Keratinocyte (primary cell): ENCODE results near the gene ATXN7. TPM values are rescaled to one million over a fixed set of nuclear protein-coding genes. Genes with fewer than 3 reads are reported as not detected.

Experiments
- DNase-seq: peaks from one replicate; pipeline ENCODE4 v3.0.0-alpha.2; 2011; ENCODE audit warnings: low read depth, missing footprints, low spot score
- FAIRE-seq: peaks from 2 replicates; lab custom pipeline; 2011; peaks lifted over from hg19 to GRCh38; lab: Jason Lieb, UNC
- H2AFZ ChIP-seq: 2 replicates; pipeline ENCODE4 v1.6.0; 2012; ENCODE audit warnings: low read length, control low read depth, inconsistent platforms; ENCODE audit not compliant: control insufficient read depth
- H3K27ac ChIP-seq: 2 replicates; pipeline ENCODE4 v1.5.1; 2011; ENCODE audit warnings: low read length; ENCODE audit not compliant: control insufficient read depth, insufficient read depth
- H3K27me3 ChIP-seq: 3 replicates; pipeline ENCODE4 v1.6.0; 2011; ENCODE audit warnings: low read length; ENCODE audit not compliant: control insufficient read depth, insufficient read depth; ENCODE audit errors: extremely low read depth
- H3K36me3 ChIP-seq, 2 experiments: 2 replicates in 1 of 2; 3 replicates in 1 of 2; pipeline ENCODE4 v1.5.1; 2011; ENCODE audit warnings: low read length in 2 of 2, mild to moderate bottlenecking in 1 of 2; ENCODE audit not compliant: control insufficient read depth in 2 of 2, insufficient read depth in 2 of 2; ENCODE audit errors: extremely low read depth in 1 of 2
- H3K4me1 ChIP-seq: 3 replicates; pipeline ENCODE4 v1.5.1; 2011; ENCODE audit warnings: low read length; ENCODE audit not compliant: control insufficient read depth, insufficient read depth; ENCODE audit errors: extremely low read depth
- H3K4me2 ChIP-seq: 3 replicates; pipeline ENCODE4 v1.6.0; 2011; ENCODE audit warnings: low read depth, low read length; ENCODE audit not compliant: control insufficient read depth, insufficient read depth; ENCODE audit errors: extremely low read depth
- H3K4me3 ChIP-seq, 3 experiments: fragments of 200-600 bp in 1 of 3; sonication (generic) in 1 of 3; 2 replicates in 2 of 3; 3 replicates in 1 of 3; pipeline ENCODE4 v1.5.1; 2011 to 2016; ENCODE audit warnings: low read length in 3 of 3, mild to moderate bottlenecking in 3 of 3, control low read depth in 2 of 3, inconsistent platforms in 1 of 3, low read depth in 1 of 3, mixed read lengths in 1 of 3, mixed run types in 1 of 3, moderate library complexity in 1 of 3; ENCODE audit not compliant: control insufficient read depth in 2 of 3, insufficient read depth in 2 of 3; ENCODE audit errors: extremely low read depth in 1 of 3
- H3K79me2 ChIP-seq: 2 replicates; pipeline ENCODE4 v1.6.0; 2012; ENCODE audit warnings: low read length; ENCODE audit not compliant: control insufficient read depth, insufficient read depth
- H3K9ac ChIP-seq: 3 replicates; pipeline ENCODE4 v1.6.0; 2011; ENCODE audit warnings: low read length; ENCODE audit not compliant: control insufficient read depth, insufficient read depth; ENCODE audit errors: extremely low read depth
- H3K9me1 ChIP-seq: 3 replicates; pipeline ENCODE4 v1.6.0; 2011; ENCODE audit warnings: low read length; ENCODE audit not compliant: control insufficient read depth, insufficient read depth; ENCODE audit errors: extremely low read depth
- H3K9me3 ChIP-seq: 2 replicates; pipeline ENCODE4 v1.5.1; 2012; ENCODE audit warnings: low read depth, low read length; ENCODE audit not compliant: control insufficient read depth
- H4K20me1 ChIP-seq: 3 replicates; pipeline ENCODE4 v1.6.0; 2011; ENCODE audit warnings: low read length; ENCODE audit not compliant: control insufficient read depth, insufficient read depth; ENCODE audit errors: extremely low read depth
- CTCF ChIP-seq, 3 experiments: IDR thresholded peaks in 1 of 3; conservative IDR thresholded peaks in 1 of 3; optimal IDR thresholded peaks in 1 of 3; 2 replicates in 2 of 3; 3 replicates in 1 of 3; pipeline versions ENCODE3 to v1.5.1; 2011; ENCODE audit warnings: low read length in 3 of 3, mild to moderate bottlenecking in 3 of 3, moderate library complexity in 2 of 3, control low read depth in 1 of 3, inconsistent platforms in 1 of 3; ENCODE audit not compliant: insufficient read depth in 2 of 3; ENCODE audit errors: extremely low read depth in 1 of 3
- EZH2 ChIP-seq: IDR thresholded peaks from one replicate; pipeline ENCODE4 v1.6.1; 2012; ENCODE audit warnings: inconsistent platforms, mild to moderate bottlenecking, low read length, moderate library complexity
- dilution Hi-C: fragments of 300-500 bp; cut with MboI; formaldehyde crosslinking; loops from one replicate; pipeline ENCODE4 v1.7.0; 2020; ENCODE audit warnings: low sequenced_read_pairs; ENCODE audit not compliant: extremely low pct_ligation_motif_present
- polyA plus RNA-seq, 5 experiments: library from polyadenylated mRNA; depleted of rRNA in 3 of 5; stranded (reverse) in 3 of 5; stranded (forward) in 1 of 5; unstranded in 1 of 5; fragments of >200 nt; gene quantifications; 1 replicate in 1 of 5; 2 replicates in 3 of 5; 3 replicates in 1 of 5; pipeline versions ENCODE4 v1.2.1 to v1.2.3, GENCODE V29; 2011 to 2012; ENCODE audit warnings: missing spikeins in 2 of 5, low read depth in 1 of 5, low replicate concordance in 1 of 5

Gene ATXN7
- polyA plus RNA-seq, 1 donor (not counting 4 experiments of a cell fraction or from before 2014, with no cell fraction given), result 8.8 TPM

- Histone ChIP-seq H3K9me3 (no peaks in the 10 kb centered on the region), H3K27me3 (no peaks in the 10 kb centered on the region), H3K9me1 (peaks cover 2% of the 10 kb centered on the region), H3K79me2 (peaks cover 7% of the 10 kb centered on the region), H4K20me1 (no peaks in the 10 kb centered on the region), H3K27ac (no peak overlapping the region), H3K9ac (no peak overlapping the region), H3K4me1 (peaks cover 12% of the 10 kb centered on the region), H2AFZ (no peak overlapping the region), H3K36me3 (no peaks in the 10 kb centered on the region), H3K4me3 (no peak overlapping the region), H3K4me2 (no peak overlapping the region)
- dilution Hi-C loops, result no loop called here
- DNase-seq (no peak), FAIRE-seq (peak; percentile 77)
- TF ChIP-seq EZH2 (no peak), CTCF (optimal IDR thresholded peaks at IDR 0.05 in 1 of 3, IDR thresholded peaks at IDR 0.05 in 1 of 3, conservative IDR thresholded peaks at IDR 0.05 in 1 of 3; ENCODE audit: extremely low read depth in 1 of 3, insufficient read depth in 2 of 3, low read length in 3 of 3) (no peak)
These were observed 42.3 kb downstream of the ATXN7 start for GRCh38 chr3:63905731-63906620.

- dilution Hi-C loops, result no loop called here
- no peak overlapping the region for H3K27ac ChIP-seq
- H3K27me3 ChIP-seq, result no peaks in the 10 kb centered on the region
- H3K36me3 ChIP-seq, result no peaks in the 10 kb centered on the region
- peaks cover 17% of the 10 kb centered on the region for H3K4me1 ChIP-seq
- peaks cover 2% of the 10 kb centered on the region for H3K9me1 ChIP-seq
- H3K4me3 ChIP-seq, result no peak overlapping the region
- H4K20me1 ChIP-seq, result no peaks in the 10 kb centered on the region
- H3K4me2 ChIP-seq, result no peak overlapping the region
- FAIRE-seq (no peak), DNase-seq (no peak)
- no peaks in the 10 kb centered on the region for H3K9me3 ChIP-seq
- H3K9ac ChIP-seq, result no peak overlapping the region
- H2AFZ ChIP-seq, result no peak overlapping the region
- peak in 1 of 3 experiments; percentile 6 for TF ChIP-seq CTCF (optimal IDR thresholded peaks at IDR 0.05 in 1 of 3, IDR thresholded peaks at IDR 0.05 in 1 of 3, conservative IDR thresholded peaks at IDR 0.05 in 1 of 3; ENCODE audit: extremely low read depth in 1 of 3, insufficient read depth in 2 of 3, low read length in 3 of 3)
- no peak for TF ChIP-seq EZH2
- H3K79me2 ChIP-seq, result peaks cover 5% of the 10 kb centered on the region
These were observed 44.5 kb downstream of the ATXN7 start for GRCh38 chr3:63908081-63908736.
